ENCODE results near the gene DHX8.
"Not testable (repeated sequence)": the region's sequence is repeated elsewhere in the genome, so short reads cannot be mapped to it uniquely, and the experiment has no call there.

DHX8 gene

DNA sequence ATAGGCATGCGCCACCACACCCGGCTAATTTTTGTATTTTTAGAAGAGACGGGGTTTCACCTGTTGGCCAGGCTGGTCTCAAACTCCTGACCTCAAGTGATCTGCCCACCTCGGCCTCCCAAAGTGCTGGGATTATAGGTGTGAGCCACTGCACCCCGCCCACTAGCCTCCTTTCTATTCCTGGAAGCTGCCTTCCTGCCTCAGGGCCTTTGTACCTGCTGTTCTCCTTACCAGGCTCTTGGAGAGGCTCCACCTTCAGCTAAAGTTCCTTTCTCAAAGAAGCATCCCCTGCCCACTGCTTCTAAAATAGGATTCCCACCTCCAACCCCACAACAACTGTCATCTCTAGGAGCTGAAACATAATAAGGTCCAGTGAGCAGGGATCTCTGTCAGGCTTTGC lies 23.9 kb upstream of the DHX8 start:
- in situ Hi-C loops (cut with MboI; ENCODE audit: low sequenced_read_pairs): not testable (repeated sequence)

GRCh38 chr17:43461185-43461584 lies 22.6 kb upstream of the DHX8 start:
- in situ Hi-C loops (cut with MboI; ENCODE audit: low sequenced_read_pairs): no loop called here

DNA sequence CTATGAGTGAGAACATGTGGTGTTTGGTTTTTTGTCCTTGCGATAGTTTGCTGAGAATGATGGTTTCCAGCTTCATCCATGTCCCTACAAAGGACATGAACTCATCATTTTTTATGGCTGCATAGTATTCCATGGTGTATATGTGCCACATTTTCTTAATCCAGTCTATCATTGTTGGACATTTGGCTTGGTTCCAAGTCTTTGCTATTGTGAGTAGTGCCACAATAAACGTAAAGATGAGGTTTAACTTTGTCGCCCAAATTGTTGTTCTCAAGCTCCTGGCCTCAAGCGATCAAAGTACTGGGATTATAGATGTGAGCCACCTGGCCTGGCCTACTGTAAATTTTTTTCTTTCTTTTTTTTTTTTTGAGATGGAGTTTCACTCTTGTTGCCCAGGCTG lies 21.2 kb upstream of the DHX8 start:
- in situ Hi-C loops (cut with MboI; ENCODE audit: low sequenced_read_pairs): not testable (repeated sequence)

DNA sequence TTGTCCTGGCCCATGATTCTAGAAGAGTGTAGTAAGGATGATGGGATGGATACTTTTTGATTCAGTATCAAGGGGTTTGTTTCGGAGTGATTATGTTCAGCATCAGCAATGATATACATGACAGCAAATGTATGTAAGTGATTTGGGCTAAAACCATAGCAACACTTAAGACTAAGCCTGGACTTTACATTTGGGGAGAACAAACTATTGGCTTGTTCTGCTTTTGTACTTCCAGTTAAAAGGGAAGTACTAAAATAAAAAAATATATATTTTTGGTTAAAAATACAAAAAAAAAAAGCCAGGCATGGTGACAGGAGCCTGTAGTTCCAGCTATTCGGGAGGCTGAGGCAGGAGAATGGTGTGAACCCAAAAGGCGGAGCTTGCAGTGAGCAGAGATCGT lies 20.5 kb upstream of the DHX8 start:
- in situ Hi-C loops (cut with MboI; ENCODE audit: low sequenced_read_pairs): no loop called here

GRCh38 chr17:43464046-43464445 lies 19.7 kb upstream of the DHX8 start:
- in situ Hi-C loops (cut with MboI; ENCODE audit: low sequenced_read_pairs): no loop called here

DNA sequence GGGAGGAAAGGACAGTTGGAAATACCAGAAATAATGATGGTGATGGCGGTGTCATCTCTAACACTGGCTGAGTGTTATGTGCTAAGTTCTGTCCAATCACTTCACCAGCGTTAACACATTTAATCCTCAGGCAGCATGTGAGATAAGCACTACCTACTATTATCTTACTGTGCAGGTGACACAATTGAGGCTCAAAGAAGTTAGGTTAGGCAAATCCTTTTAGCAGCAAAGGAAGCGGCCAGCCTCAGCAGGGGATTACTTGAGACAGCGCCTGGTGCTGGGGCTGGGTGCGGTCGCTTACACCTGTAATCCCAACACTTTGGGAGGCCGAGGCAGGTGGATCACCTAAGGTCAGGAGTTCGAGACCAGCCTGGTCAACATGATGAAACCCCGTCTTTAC lies 18.7 kb upstream of the DHX8 start:
- in situ Hi-C loops (cut with MboI; ENCODE audit: low sequenced_read_pairs): no loop called here

DNA sequence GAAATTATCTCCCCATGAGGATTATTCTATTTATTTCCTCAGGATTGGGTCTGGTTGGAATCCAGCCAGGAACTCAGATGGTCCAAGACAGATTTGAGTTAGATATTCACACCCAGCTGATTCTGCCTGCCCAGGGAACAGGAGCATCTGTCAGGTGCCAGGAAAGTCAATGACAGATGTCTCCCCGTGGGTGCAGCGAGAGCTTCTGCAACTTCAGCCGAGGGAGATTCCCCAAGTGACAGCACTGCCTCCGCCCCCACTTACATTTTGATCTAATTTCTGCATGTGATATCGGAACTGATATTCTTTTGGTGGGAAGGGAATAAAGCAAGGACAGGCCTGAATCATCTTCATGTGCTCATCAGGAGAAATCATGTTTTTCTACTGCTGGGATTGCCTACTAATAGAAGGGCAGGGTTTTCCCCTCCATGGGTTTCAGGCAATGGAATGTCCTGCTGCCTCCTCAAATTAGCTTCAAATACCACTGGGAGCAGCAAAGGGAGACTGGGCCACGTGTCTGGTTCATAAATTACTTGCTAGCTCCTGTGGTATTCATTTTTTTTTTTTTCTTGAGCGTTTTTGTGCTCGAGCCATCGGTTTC lies 15.7 kb upstream of the DHX8 start:
- in situ Hi-C loops (cut with MboI; ENCODE audit: low sequenced_read_pairs): no loop called here

DNA sequence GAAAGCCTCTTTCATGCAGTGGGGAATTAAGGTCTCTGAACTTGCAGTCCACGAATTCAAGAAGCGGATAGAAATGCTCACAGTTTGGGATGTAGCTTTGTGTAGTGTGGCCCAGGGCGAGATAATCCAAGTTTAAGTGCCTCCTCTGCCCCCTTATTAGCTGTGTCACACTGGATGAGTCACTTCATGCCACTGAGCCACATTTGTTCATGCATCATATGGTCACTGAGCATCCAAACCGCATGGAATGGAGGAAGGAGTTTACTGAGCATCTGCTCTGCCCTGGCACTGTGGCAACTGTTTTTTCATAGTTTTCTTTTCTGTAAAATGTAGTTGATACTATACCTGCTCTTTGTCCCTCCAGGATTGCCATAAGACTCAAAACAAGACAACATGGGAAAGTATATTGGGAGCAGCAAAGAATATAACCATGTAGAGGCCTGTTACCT lies 15.1 kb upstream of the DHX8 start:
- in situ Hi-C loops (cut with MboI; ENCODE audit: low sequenced_read_pairs): no loop called here

GRCh38 chr17:43469145-43469544 lies 14.6 kb upstream of the DHX8 start:
- in situ Hi-C loops (cut with MboI; ENCODE audit: low sequenced_read_pairs): no loop called here

DNA sequence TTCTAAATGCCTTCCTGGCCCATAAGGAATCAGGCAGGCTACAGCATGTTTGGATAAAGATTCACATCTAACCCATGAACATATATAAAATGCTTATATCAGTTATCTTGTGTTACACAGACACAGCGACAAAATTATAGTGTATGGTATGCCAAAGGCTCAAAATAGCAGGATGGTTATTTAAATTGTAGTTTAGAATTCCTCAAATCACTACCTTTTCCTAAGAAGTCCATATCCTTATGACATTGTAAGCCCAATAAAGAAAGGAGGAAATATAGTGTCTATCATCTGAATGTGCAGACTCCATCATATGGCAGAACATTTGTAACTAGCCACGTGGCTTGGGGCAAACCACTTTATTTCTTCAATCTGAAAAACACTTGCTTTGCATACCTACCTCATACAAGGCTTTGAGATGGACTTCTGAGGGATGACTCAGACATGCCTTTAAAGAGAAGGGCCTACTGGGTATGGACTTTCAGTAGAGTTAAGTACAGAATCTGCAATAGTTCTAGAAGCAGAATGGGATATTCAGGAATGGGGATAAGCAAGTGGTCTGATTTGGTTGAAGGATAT lies 12.1 kb upstream of the DHX8 start:
- in situ Hi-C loops (cut with MboI; ENCODE audit: low sequenced_read_pairs): no loop called here

DNA sequence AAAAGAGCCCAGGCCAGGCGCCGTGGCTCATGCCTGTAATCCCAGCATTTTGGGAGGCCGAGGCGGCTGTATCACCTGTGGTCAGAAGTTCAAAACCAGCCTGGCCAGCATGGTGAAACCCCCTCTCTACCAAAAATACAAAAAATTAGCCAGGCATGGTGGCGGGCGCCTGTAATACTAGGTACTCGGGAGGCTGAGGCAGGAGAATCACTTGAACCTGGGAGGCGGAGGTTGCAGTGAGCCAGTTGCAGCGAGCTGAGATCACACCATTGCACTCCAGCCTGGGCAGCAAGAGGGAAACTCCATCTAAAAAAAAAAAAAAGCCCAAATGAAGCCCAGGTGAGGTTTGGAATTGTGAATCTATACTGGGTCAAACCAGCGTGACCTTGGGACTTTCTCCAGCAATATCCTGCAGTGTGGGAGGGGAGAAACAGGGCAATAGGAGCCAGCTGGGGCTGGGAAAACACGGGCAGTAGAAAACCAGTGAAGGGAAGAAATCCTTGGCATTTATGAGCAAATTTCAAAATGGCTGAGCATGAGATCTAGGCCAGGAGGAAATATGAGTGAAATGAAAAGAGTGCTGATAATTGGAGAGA lies 8.2 kb upstream of the DHX8 start:
- in situ Hi-C loops (cut with MboI; ENCODE audit: low sequenced_read_pairs): no loop called here

GRCh38 chr17:43476306-43476705 lies 7.5 kb upstream of the DHX8 start:
- in situ Hi-C loops (cut with MboI; ENCODE audit: low sequenced_read_pairs): not testable (repeated sequence)

DNA sequence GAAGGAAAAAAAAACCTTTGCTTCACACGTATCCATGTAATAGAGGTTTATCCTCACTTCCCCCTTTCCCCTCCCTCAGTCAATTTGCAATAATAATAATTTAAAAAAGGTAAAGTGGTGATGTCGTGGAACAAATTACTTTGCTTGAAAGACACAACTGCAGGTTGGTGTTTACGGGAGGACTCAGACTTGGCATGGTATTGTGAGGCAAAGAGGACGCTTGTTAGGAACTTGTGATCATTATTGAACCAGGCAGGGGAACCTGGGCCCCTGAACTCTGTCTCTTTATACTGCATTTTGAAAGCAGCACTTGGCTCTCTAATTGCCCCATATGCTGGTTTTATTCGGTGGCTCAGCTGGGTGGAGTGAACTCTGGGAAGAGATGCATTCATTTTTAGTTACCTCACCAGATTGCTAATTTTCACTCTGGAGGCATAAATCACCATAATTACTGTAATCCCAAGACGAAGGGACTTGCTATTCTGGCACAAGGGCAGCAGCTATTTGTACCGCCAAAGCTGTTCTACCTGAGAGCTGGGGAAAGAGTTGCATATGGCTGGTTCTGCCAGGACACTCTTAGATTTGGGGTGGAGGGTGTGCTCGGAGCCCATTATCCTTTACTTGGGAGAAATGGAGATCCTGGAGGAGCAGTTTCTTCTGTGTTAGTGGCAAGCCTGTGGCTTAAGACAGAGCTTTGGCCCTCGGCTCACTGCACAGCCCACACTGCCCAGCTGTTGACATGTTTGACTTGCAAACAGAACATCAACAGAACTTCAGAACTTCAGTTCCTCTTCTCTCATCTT lies 5.7 kb upstream of the DHX8 start:
- in situ Hi-C loops (cut with MboI; ENCODE audit: low sequenced_read_pairs): no loop called here

DNA sequence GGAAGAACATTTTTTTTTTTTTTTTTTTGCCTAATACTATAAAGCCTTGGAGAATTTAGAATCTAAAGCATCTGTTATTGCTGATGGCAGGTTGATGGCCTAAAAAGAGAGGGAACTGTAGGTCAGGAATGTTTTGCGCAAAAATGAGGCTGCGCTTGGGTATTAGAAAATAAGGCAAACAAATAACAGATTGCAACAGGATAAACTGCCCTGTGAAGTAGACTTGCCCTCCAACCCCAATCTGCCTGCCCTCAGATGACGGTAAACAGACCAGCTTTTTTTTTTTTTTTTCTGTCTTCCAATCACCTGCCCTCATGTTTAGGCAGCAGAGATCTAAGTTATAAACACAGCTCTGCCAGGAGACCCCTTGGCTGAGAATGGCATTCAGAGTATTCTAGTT lies 3.8 kb upstream of the DHX8 start:
- in situ Hi-C loops (cut with MboI; ENCODE audit: low sequenced_read_pairs): loop anchor here (5.0 kb wide), 1 partner anchor 98 kb away; no protein-coding TSS in a partner anchor

GRCh38 chr17:43482103-43483012 lies 1.4 kb upstream of the DHX8 start:
- in situ Hi-C loops (cut with MboI; ENCODE audit: low sequenced_read_pairs): loop anchor here (5.0 kb wide), 1 partner anchor 100 kb away; no protein-coding TSS in a partner anchor

- in situ Hi-C loops (cut with MboI; ENCODE audit: low sequenced_read_pairs): no loop called here
These were observed 6.8 kb downstream of the DHX8 start for GRCh38 chr17:43490621-43491020.

DNA sequence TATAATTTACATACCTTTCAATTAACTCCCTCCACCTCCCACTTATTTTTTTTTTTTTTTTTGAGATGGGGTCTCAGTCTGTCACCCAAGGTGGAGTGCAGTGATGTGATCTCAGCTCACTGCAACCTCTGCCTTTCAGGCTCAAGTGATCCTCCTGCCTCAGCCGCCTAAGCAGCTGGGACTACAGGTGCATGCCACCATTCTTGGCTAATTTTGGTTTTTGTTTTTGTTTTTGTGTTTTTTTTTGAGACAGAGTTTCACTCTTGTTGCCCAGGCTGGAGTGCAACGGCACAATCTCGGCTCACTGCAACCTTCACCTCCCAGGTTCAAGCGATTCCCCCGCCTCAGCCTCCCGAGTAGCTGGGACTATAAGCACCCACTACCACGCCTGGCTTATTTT lies 25.7 kb downstream of the DHX8 start:
- in situ Hi-C loops (cut with MboI; ENCODE audit: low sequenced_read_pairs): not testable (repeated sequence)

- in situ Hi-C loops (cut with MboI; ENCODE audit: low sequenced_read_pairs): not testable (repeated sequence)
These were observed 27.4 kb downstream of the DHX8 start for GRCh38 chr17:43511199-43511598.

DNA sequence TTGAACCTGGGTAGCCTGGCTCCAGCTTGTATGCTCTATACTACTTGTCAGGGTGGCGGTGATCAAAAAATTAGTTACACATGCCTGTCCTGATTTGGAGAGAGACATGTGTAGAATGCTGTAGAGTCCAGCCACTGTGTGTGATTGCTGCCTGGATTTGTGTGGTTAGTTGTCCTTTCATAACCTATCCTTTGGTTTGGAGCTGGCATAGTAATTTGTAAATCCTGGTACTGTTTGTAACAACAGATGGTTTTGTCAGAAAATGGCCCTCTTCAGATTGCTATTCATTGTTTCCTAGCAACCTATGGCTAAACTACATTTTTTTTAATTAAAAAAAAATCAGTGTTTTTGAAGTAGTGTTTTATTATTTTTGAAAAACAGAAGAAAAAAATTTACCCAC lies 31.9 kb downstream of the DHX8 start:
- in situ Hi-C loops (cut with MboI; ENCODE audit: low sequenced_read_pairs): no loop called here

GRCh38 chr17:43517161-43517560 lies 33.4 kb downstream of the DHX8 start:
- in situ Hi-C loops (cut with MboI; ENCODE audit: low sequenced_read_pairs): no loop called here
